ENCODE data around the gene JAG2.
A peak's percentile ranks its signal among the peaks of the same experiment; 100 is the strongest.
"Not testable (repeated sequence)": the region's sequence is repeated elsewhere in the genome, so short reads cannot be mapped to it uniquely, and the experiment has no call there.

JAG2 gene

DNA sequence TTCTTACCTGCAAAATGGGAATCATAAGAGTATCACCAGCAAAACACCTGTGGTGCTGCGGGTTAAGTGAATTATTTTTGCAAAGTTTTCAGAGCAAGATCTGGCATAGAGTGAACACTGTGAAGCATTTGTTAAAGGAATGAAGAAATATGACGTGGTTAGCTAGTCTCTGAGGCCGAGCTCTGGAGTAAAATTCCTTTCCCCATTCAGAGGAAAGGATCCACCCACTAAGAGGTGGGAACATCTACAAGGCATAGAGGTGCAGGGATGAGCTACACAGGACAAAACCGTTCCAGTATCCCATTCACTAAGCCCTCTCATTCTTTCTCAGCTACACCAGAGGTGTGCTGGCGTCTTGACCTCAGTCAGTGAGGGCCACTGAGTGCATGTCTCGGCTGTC lies 48.5 kb downstream of the JAG2 start:
- DNase-seq, result no peak

DNA sequence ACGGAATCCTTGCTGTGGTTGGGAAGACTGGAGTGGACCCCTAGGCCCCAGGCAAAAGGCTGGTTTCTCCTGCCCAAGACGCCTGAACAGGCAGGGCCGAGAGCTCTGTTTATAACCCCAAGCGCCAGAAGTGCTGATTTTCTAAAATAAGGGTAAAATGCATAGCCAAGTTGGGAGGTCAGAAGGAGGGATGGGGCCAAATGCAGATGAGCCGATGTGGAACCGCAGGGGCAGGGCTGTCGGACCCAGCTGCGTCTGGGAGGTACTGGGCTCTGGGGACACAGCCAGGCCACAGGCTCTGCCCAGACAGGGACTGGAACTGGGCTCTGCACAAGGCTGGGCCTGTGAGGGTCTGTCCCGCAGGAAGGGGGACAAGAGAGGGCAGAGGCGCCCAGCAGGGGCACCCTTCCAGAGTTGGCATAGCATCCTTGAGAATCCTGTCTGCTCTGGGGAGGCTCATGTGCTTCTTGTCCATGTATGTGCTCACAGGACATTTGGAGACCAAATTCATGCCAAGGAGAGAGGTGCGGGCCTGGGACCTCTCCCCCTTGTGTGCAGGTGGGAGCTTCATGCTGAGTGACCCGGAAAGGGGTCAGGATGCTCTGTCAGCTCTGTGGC lies 49.1 kb downstream of the JAG2 start:
- DNase-seq, result no peak

DNA sequence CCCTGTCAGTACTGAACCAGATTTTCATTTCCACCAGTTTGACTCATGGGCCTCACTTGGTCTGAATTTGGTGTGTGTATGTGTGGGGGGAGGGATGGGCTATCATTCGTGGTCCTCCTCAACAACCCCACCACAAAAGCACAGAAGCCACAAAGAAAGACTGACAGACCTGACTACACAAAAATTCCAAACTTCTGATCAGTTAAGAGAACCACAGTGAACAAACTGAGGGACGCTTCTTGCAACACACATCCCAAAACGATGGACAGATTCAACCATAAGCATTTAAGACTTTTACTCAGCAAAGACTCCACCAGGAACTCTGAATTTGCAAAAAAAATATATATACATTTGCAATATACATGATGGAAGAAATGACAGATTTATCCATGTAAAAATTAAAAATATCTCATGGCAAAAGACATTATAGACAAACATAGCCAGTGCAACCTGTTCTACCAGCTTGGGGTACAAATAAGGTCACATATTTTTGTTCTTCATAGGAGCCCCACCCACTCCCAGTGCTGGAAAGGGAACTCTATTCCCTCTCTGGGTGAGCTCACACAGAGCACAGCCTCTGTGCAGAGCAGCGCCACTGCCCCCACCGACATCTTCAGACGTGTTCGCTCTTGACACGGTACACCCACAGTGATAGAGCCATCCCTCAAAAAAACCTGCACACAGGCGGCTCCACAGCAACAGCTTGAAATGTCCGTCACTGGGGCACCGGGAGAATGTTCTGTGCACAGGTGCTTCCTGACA lies 49.7 kb downstream of the JAG2 start:
- peak in 2 of 51 donors; percentile 4 to 10 for DNase-seq

DNA sequence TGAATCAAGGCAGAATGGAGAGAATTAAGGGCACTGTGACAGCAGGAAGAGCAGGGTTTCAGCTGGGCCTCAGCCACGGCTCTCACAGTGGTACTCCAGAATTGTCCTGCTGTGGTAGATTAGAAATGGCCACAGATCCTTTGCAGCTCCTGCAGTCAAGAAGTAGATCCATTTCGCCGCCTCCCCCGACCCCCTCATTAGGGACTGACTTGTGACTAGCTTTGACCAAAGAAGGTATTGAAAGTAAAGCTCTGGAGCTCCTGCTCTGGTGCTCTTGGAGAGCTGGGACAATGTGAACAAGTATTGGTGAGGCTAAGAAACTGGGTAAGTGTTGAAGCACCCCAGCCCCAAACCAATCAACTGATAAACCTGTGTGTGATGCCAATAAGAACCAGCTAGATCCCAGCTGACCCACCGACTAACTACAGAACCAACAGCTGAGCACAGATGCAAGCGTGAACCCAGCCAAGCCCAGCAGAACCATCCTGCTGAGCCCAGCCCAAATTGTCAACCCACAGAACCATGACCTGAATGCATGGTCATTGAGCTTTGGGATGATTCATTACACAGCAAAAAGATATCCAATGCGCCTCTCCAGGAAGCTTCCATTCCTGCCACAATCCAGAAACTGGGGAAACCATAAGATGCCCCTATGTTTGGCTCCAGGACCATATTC lies 50.7 kb downstream of the JAG2 start:
- no peak for DNase-seq

DNA sequence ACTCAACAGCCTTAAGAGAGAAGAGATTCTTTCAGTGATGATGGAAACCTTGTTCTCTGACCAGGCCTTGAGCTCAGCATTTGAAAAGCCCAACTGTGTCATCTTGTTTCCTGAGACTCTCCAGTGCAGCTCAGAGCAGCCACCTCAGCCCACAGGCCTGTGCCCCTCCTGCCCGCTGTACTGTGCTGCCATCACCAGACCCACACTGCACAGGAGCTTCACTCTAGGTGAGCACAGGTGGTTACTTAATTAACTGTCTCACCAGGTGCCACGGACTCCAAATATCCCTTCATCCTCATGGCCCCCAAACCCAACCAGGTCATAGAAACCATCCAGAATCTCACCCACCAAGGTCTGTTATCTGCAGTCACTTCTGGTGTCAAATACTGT lies 51.3 kb downstream of the JAG2 start:
- DNase-seq, result no peak

DNA sequence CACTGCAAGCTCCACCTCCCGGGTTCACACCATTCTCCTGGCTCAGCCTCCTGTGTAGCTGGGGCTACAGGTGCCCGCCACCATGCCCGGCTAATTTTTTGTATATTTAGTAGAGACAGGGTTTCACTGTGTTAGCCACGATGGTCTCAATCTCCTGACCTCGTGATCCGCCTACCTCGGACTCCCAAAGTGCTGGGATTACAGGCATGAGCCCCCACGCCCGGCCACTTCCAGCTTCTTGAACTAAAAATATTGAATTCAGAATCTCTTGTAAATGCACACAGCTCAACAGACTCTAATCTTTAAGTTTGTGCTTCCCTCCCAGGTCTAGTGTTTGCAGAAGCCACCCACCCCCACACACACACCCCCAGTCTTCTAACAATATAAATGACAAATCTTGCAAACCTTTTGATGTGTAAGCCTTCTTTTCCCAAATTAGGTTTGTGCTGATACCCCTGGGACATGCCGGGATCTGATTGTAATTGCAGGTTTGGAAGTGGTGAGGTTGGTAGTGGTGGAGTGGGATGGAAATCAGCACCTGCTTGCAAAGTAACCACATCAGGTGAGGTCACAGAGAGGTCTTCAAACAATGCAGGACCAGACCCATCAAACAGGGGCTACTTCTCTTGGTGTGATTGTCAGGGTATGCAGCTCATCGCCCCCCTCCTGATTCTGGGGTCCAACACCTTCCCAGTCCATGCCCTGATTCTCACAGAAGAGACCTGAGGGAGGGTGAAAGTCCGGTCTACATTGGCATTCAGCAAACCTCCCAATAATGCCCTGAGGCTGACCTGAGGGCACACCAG lies 51.9 kb downstream of the JAG2 start:
- peak in 1 of 51 donors; percentile 17 for DNase-seq

DNA sequence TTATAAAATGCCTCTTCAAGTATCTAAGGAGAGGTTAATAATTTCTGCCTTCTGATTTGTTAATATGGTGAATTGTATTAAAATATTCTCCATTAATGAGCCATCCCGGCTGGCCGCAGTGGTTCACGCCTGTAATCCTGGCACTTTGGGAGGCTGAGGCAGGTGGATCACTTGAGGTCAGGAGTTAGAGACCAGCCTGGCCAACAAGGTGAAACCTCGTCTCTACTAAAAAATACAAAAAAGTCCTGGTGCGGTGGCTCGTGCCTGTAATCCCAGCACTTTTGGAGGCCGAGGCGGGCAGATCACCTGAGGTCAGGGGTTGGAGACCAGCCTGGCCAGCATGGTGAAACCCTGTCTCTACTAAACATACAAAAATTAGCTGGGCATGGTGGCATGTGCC lies 59.3 kb downstream of the JAG2 start:
- not testable (repeated sequence) for DNase-seq

DNA sequence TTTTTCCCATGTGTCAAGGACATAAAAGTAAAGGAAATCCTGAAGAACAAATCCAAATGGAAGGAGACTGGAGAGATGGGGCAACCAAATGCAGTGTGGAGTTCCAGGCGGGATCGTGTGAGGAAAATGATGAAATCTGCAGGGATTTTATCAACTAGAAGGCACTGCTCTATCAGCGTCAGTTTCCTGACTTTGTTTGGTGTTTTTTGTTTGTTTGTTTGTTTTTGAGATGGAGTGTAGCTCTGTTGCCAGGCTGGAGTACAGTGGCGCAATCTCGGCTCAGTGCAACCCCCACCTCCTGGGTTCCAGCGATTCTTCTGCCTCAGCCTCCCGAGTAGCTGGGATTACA lies 60.1 kb downstream of the JAG2 start:
- DNase-seq, result no peak

DNA sequence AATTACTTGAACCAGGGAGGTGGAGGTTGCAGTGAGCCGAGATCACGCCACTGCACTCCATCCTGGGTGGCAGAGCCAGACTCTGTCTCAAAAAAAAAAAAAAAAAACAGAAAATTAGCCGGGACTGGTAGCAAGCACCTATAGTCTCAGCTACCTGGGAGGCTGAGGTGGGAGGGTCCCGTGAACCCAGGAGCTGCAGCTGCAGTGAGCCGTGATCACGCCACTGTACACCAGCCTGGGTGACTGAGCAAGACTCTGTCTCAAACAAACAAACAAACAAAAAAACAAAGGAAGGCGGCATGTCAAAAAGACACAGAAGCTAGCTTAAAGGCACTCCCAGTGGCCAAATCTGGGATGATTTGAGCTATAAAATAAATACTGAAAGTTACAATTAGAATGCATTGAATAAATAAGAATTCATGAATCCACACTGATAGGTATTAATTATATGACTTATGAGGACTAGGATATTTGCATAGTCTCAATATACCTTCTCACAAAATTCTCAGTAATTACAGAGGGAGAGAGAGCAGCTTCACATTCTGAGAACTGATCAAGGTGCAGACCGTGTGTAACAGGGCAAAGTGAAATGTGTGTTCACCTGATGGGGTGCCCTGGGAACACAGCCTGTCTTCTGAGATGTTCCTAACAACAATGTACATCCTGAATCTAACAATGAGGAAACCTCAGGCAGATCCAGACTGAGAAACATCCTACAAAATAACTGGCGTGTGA lies 60.6 kb downstream of the JAG2 start:
- no peak for DNase-seq

DNA sequence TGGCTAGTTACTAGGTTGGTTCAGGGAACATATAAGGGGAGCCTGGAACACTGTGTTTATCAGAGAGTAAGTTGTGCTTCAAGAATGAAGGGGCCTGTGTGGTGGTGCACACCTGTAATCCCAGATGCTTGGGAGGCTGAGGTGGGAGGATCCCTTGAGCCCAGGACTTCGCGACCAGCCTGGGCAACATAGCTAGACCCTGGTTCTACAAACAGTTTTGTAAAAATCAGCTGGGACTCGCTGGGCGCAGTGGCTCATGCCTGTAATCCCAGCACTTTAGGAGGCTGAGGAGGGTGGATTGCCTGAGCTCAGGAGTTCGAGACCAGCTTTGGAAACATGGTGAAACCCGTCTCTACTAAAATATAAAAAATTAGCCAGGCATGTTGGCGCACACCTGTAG lies 61.2 kb downstream of the JAG2 start:
- DNase-seq, result no peak

DNA sequence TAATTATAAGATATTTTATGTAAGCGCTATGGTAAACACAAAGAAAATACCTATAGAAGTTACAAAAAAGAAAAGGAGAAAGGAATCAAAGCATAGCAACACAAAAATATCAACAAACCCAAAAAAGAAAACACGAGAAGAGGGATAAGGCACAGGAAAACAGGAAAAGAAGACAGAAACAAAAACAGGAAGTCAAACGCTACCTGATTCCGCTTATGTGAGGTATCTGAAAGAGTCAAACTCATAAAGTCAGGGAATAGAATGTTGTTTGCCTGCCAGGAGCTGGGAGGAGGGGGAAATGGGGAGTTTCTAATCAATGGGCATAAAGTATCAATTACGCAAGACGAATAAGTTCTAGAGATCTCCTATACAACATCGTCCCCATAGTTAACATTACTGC lies 63.4 kb downstream of the JAG2 start:
- DNase-seq, result no peak

DNA sequence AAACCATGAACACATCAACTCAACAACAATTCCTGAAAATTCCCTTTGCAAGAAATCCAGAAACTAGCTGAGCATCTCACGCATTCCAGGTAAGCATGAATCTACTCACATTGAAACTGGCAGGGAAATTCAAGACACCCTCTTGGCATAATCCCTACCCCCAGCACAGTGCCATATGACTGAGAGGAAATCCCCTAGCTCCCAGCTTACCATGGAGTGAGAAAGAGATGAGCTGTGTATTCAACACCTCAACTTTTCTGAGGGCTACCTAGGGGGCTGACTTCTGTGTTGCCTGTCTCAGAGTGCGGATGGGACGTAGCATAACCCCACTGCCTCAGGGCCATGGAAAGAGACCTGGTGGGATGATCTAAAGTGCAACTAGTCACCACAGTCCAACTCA lies 65.7 kb downstream of the JAG2 start:
- DNase-seq, result no peak

DNA sequence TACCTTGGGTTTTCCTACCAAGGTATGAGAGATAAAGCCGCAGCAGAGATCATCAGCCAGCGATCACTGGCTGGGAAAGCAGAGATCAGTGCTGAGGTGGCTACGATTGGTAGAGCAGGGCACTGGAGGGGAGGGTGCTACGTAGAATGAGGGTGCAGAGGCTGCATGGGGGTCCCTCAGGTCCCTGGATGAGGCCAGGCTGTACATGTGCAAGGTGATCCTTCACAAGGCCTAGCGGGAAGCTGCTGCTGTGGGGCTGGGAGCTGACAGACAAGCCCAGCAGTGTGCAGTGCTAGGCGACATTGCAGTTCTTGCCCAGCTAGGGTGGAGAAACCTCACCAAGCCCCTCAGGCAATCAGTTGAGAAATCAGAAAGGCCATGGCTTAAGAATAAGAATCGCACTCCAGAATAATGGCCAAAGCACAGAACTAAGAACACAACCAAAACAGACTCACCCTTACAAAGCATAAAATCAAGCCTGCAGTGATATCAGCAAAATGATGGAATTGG lies 66.2 kb downstream of the JAG2 start:
- DNase-seq, result no peak

DNA sequence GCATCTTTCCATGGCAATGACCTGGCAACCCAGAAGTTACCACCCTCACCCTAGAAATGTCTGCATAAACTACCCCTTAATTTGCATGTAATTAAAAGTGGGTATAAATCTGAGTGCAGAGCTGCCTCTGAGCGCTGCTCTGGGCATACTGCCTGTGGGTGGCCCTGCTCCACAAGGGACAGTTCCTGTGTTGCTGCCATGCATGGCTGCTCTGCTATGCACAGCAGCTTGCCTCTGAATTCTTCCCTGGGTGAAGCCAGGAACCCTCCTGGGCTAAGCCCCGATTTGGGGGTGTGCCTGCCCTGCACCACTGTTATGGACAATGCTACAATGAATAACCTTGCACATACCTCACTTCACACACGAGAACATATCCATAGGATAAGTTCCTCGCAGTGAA lies 67.7 kb downstream of the JAG2 start:
- DNase-seq, result no peak

DNA sequence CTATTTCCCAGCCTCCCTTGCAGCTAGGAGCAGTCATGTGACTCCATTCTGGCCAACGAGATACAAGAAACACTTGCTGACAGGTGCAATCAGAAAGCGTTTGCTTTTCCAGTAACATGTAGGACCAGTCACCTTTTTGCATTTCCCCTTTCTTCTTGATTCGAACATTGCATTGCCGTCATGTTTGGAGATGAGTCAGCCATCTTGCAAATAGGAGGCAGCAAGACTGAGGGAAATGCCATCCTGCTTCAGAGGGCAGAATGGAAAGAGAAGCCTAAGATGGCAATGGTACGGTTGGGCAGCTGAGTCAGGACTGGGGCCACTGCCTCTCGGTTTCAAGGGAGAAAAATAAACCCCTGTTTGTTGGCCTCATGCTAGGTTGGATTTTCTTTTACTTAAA lies 68.8 kb downstream of the JAG2 start:
- DNase-seq, result no peak

DNA sequence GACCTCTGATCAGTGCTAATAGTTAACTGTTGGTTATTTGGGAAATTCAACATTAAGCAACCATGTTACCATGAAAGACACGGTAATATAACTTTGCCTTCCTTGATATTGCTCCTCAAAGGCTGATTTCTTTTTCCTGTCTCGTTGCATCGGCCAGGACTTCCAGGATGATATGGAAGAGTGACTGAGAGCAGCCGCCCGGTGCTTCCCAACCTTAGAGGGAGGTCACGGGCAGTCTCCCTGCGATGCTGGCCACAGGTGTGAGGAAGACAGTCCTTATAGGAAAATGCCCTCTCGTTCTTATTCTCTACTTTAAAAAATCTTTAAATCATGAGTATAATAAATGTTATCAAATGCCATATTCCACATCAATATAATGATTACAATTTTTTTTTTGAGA lies 70.3 kb downstream of the JAG2 start:
- no peak for DNase-seq

DNA sequence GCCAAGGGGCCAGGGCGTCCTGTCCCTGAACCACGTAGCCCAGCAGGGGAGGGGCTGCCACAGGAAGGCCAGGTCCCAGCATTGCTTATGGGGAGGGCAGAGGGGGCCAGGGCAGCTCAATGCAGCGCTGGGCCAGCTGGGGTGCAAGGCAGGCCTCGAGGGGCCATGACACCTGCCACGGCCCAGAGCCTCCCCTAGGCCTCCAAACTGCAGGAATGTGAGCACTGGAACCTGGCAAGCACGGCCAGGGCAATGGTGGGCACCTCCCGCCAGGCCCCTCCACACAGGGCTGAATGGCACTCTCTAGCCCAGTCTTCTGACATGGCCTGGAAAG lies 70.8 kb downstream of the JAG2 start:
- no peak for DNase-seq

DNA sequence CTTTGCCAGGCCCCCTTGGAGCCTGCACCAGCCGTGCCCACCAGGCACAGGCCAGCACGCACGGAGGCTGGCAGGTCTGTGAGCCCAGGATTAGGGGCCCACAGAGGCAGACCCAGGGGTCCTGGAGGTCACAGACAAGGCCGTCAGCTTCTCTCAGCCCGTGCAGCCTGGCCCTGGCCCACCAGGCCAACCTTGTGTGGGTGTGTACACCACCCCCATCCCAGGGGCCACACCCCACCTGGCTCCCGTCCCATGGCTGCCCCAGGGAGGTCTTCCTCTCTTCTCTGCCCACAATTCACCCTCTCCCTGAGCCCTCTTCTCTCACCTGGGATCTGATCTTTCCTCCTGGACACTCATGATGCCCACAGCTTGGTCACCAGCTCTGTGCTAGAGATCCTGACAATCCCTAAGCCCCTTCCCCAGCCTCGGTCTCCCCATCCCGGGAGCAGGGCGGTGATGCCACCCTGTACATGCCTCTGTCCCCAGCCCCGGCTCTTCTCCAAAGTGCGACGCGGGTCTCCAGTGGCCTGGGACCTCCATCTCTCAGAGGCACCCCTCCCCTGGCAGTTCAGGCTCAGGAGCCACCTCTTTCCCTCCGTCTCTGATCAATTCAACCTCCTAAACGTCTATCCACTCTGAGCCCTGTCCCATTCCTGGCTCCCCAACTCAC lies 72.2 kb downstream of the JAG2 start:
- DNase-seq, result no peak

DNA sequence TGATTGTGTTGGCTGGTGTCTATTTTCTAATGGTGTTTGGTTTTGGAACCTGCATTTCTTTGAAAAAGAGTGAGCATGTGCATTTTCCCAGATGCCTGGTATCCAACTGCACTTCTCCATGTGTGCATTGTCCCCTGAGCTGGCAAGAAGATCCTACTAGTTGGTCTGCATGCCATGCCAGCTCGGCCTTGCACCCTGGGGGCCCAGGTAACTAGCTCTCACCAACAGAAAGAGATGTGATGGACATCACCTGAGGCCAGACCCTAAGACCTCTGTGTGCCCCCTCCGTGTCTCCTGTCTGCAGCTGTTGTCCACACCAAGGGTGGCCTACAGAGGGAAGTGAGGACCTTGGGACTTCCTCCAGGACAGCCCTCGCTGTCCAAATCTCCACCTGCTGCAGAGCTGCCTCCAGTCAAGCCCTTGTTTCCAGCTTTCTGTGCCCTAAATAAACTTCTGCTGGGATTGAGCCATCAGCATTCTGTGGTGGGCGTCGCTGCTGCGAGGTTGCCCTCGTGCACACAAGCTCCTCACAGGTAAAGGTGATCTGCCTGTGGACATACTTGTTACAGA lies 73.3 kb downstream of the JAG2 start:
- no peak for DNase-seq

DNA sequence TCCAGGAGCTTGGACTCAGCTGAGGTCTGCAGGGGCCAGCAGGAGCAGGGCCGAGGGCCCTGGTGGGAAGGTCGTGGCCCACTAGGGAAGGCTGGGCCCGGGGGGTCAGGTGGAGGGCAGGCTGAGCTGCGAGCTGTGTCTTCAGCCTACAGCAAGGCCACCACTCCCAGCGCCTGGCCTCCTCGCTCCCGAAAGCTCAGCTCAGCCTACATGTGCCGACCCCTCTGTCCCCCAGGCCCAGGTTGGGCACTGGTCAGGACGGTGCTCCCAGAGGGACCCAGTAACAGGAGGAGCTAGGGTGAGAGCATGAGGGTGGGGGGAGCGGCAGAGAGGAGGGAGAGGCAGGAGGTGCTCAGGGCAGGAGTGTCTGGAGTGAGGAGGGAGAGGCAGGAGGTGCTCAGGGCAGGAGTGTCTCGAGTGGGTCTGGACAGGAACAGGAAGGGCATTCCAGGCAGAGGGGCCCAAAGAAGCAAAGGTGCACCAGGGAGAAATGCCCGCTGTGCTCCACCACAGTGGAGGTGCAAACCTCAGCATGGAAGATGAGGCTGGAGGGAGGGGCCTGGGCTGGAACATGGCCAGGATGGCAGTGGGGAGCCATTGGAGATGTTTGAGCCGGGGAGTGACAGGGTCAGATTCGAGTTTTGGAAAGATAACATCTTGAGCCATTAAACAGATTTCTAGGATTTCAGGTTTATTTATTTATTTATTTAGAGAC lies 74.2 kb downstream of the JAG2 start:
- no peak for DNase-seq
